ENCODE data around the gene GTF3C5. TPM values are rescaled to one million over a fixed set of nuclear protein-coding genes. Genes with fewer than 3 reads are reported as not detected.
"Not testable (repeated sequence)": the region's sequence is repeated elsewhere in the genome, so short reads cannot be mapped to it uniquely, and the experiment has no call there.

The GTF3C5 gene
- total and polyA plus RNA-seq, 7 experiments from 2014 or later = 39.9 to 77.9 (median 48.8) TPM

- H3K4me3 ChIP-seq (ENCODE audit: low read length); intact Hi-C loops (cut with micrococcal nuclease); H3K27ac ChIP-seq (ENCODE audit: low read depth, low read length); H3K27me3 ChIP-seq (ENCODE audit: control insufficient read depth in 2 of 2, insufficient read depth in 2 of 2, low read length in 2 of 2); ATAC-seq; DNase-seq; H3K9me3 Mint-ChIP-seq; POLR2A ChIA-PET; H3K9me3 ChIP-seq (ENCODE audit: control insufficient read depth in 2 of 3, low read length in 3 of 3); H3K27ac Mint-ChIP-seq; CTCF ChIA-PET; H3K4me3 Mint-ChIP-seq; H3K4me1 Mint-ChIP-seq; H3K4me1 ChIP-seq (ENCODE audit: control insufficient read depth in 2 of 2, insufficient read depth in 2 of 2, low read length in 2 of 2); H3K36me3 Mint-ChIP-seq; H3K36me3 ChIP-seq (ENCODE audit: control insufficient read depth in 2 of 3, insufficient read depth in 3 of 3, low read length in 3 of 3): not testable (repeated sequence)
- H3K27me3 Mint-ChIP-seq = peaks cover 0 to 15% (median 0%) of the 10 kb centered on the region in 5 donors
Measured at GRCh38 chr9:133080786-133081779, 50.3 kb downstream of the GTF3C5 start.

- CTCF ChIA-PET; DNase-seq; ATAC-seq; H3K4me3 Mint-ChIP-seq; H3K27ac Mint-ChIP-seq; POLR2A ChIA-PET; intact Hi-C loops (cut with micrococcal nuclease); H3K4me1 Mint-ChIP-seq; H3K4me3 ChIP-seq (ENCODE audit: low read length); H3K36me3 Mint-ChIP-seq; H3K36me3 ChIP-seq (ENCODE audit: control insufficient read depth in 2 of 3, insufficient read depth in 3 of 3, low read length in 3 of 3); H3K27me3 ChIP-seq (ENCODE audit: control insufficient read depth in 2 of 2, insufficient read depth in 2 of 2, low read length in 2 of 2); H3K27ac ChIP-seq (ENCODE audit: low read depth, low read length); H3K9me3 ChIP-seq (ENCODE audit: control insufficient read depth in 2 of 3, low read length in 3 of 3); H3K9me3 Mint-ChIP-seq; H3K4me1 ChIP-seq (ENCODE audit: control insufficient read depth in 2 of 2, insufficient read depth in 2 of 2, low read length in 2 of 2): not testable (repeated sequence)
- H3K27me3 Mint-ChIP-seq = peaks cover 0 to 13% (median 0%) of the 10 kb centered on the region in 5 donors
Measured at GRCh38 chr9:133081957-133082644, 51.3 kb downstream of the GTF3C5 start.

GRCh38 chr9:133083688-133084087 lies 52.9 kb downstream of the GTF3C5 start:
- H3K4me1 ChIP-seq (ENCODE audit: control insufficient read depth in 2 of 2, insufficient read depth in 2 of 2, low read length in 2 of 2); H3K27ac ChIP-seq (ENCODE audit: low read depth, low read length); H3K9me3 ChIP-seq (ENCODE audit: control insufficient read depth in 2 of 3, low read length in 3 of 3); H3K27me3 ChIP-seq (ENCODE audit: control insufficient read depth in 2 of 2, insufficient read depth in 2 of 2, low read length in 2 of 2); H3K27ac Mint-ChIP-seq; ATAC-seq; H3K4me3 ChIP-seq (ENCODE audit: low read length); H3K4me1 Mint-ChIP-seq; DNase-seq; H3K36me3 ChIP-seq (ENCODE audit: control insufficient read depth in 2 of 3, insufficient read depth in 3 of 3, low read length in 3 of 3); CTCF ChIA-PET; H3K4me3 Mint-ChIP-seq; H3K36me3 Mint-ChIP-seq; H3K27me3 Mint-ChIP-seq; POLR2A ChIA-PET; H3K9me3 Mint-ChIP-seq; intact Hi-C loops (cut with micrococcal nuclease): not testable (repeated sequence)

GRCh38 chr9:133086212-133086860 lies 55.5 kb downstream of the GTF3C5 start:
- DNase-seq; H3K4me1 ChIP-seq (ENCODE audit: control insufficient read depth in 2 of 2, insufficient read depth in 2 of 2, low read length in 2 of 2); H3K9me3 Mint-ChIP-seq; H3K27me3 ChIP-seq (ENCODE audit: control insufficient read depth in 2 of 2, insufficient read depth in 2 of 2, low read length in 2 of 2); H3K36me3 ChIP-seq (ENCODE audit: control insufficient read depth in 2 of 3, insufficient read depth in 3 of 3, low read length in 3 of 3); POLR2A ChIA-PET; H3K27ac Mint-ChIP-seq; H3K27ac ChIP-seq (ENCODE audit: low read depth, low read length); H3K27me3 Mint-ChIP-seq; H3K4me3 ChIP-seq (ENCODE audit: low read length); ATAC-seq; H3K4me1 Mint-ChIP-seq; H3K9me3 ChIP-seq (ENCODE audit: control insufficient read depth in 2 of 3, low read length in 3 of 3); CTCF ChIA-PET; intact Hi-C loops (cut with micrococcal nuclease); H3K36me3 Mint-ChIP-seq; H3K4me3 Mint-ChIP-seq: not testable (repeated sequence)

- Mint-ChIP-seq H3K4me1 (no peaks in the 10 kb centered on the region), H3K27ac (no peak overlapping the region), H3K9me3 (peaks cover 0 to 2% (median 0%) of the 10 kb centered on the region in 11 donors), H3K27me3 (no peaks in the 10 kb centered on the region), H3K4me3 (no peak overlapping the region), H3K36me3 (no peaks in the 10 kb centered on the region)
- no peak for ATAC-seq
- intact Hi-C loops (cut with micrococcal nuclease) = no loop called here
- Histone ChIP-seq H3K27me3 (ENCODE audit: control insufficient read depth in 2 of 2, insufficient read depth in 2 of 2, low read length in 2 of 2) (no peaks in the 10 kb centered on the region), H3K4me3 (ENCODE audit: low read length) (no peak overlapping the region), H3K27ac (ENCODE audit: low read depth, low read length) (no peak overlapping the region), H3K9me3 (ENCODE audit: control insufficient read depth in 2 of 3, low read length in 3 of 3) (no peaks in the 10 kb centered on the region), H3K36me3 (ENCODE audit: control insufficient read depth in 2 of 3, insufficient read depth in 3 of 3, low read length in 3 of 3) (no peaks in the 10 kb centered on the region), H3K4me1 (ENCODE audit: control insufficient read depth in 2 of 2, insufficient read depth in 2 of 2, low read length in 2 of 2) (no peaks in the 10 kb centered on the region)
- POLR2A ChIA-PET = no interaction called here
- CTCF ChIA-PET = no interaction called here
- DNase-seq = no peak
Measured at GRCh38 chr9:133086894-133087293, 56.1 kb downstream of the GTF3C5 start.

GRCh38 chr9:133087429-133088145 lies 56.8 kb downstream of the GTF3C5 start:
- intact Hi-C loops (cut with micrococcal nuclease) = no loop called here
- Mint-ChIP-seq H3K27me3 (no peaks in the 10 kb centered on the region), H3K9me3 (peaks cover 0 to 2% (median 0%) of the 10 kb centered on the region in 11 donors), H3K4me1 (no peaks in the 10 kb centered on the region), H3K27ac (no peak overlapping the region), H3K36me3 (no peaks in the 10 kb centered on the region), H3K4me3 (no peak overlapping the region)
- Histone ChIP-seq H3K4me3 (ENCODE audit: low read length) (no peak overlapping the region), H3K4me1 (ENCODE audit: control insufficient read depth in 2 of 2, insufficient read depth in 2 of 2, low read length in 2 of 2) (no peaks in the 10 kb centered on the region), H3K27ac (ENCODE audit: low read depth, low read length) (no peak overlapping the region), H3K36me3 (ENCODE audit: control insufficient read depth in 2 of 3, insufficient read depth in 3 of 3, low read length in 3 of 3) (no peaks in the 10 kb centered on the region), H3K9me3 (ENCODE audit: control insufficient read depth in 2 of 3, low read length in 3 of 3) (no peaks in the 10 kb centered on the region), H3K27me3 (ENCODE audit: control insufficient read depth in 2 of 2, insufficient read depth in 2 of 2, low read length in 2 of 2) (no peaks in the 10 kb centered on the region)
- ChIA-PET CTCF (no interaction called here), POLR2A (no interaction called here)
- ATAC-seq (no peak), DNase-seq (no peak)
